ENCODE data around the gene ADIPOR1. TPM values are rescaled to one million over a fixed set of nuclear protein-coding genes. Genes with fewer than 3 reads are reported as not detected.

The ADIPOR1 gene
- total RNA-seq, 1 experiment from 2014 or later = 265 TPM

DNA sequence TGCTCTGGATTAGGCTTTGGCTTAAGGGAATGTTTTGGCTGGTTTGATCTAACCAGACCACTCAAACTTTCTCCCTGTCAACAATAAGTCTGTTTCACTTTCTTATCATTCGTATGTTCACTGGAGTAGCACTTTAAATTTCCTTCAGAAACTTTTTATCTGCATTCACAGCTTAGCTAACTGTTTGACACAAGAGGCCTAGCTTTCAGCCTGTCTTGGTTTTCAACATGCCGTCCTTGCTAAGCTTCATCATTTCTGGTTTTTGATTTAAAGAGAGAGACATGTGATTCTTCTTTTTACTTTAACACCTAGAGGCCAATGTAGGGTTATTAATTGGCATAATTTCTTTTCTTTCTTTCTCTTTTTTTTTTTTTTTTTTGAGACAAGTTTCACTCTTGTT, 23.8 kb upstream of the ADIPOR1 start:
- no peak for DNase-seq (ENCODE audit: low read depth, low spot score)
- in situ Hi-C loops (cut with HindIII; ENCODE audit: low pct_unique_long_range_greater_than_20kb, low sequenced_read_pairs) = no loop called here

DNA sequence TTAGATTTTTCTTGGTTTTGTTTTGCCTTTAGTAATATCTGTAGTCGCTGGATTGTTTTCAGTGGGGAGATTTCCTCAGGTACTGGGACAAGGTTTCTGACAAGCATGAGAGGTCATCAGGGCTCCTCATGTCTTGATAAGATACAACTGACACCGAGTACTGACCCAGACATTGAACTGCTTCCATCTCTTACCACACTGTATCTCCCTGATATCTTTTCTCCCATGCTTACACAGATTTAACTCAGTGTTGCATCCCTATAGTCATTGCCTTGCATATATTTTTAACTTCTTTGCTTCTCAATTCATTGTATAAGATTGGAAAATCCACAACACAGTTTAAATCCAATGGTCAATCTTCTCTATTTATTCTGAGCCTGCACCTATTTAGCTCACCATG, 21.3 kb upstream of the ADIPOR1 start:
- in situ Hi-C loops (cut with HindIII; ENCODE audit: low pct_unique_long_range_greater_than_20kb, low sequenced_read_pairs) = no loop called here
- no peak for DNase-seq (ENCODE audit: low read depth, low spot score)

DNA sequence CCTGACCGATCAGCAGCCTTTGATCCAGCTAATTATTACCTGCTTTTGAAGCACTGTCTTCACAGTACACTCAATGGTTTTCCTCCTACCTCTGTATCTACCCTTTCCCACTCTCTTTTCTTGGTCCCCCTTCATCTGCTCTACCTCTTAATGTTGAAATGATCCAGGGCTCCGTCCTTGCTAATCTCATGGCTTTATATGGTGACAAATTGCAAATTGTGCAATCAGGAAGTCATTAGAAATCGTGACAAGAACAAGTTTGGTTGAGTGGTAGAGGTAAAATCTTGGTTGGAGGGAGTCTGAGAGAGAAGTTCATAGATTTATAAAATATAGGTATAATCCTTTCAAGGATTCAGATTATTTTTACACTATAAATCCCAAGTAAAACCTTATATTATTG, 18.5 kb upstream of the ADIPOR1 start:
- no peak for DNase-seq (ENCODE audit: low read depth, low spot score)
- in situ Hi-C loops (cut with HindIII; ENCODE audit: low pct_unique_long_range_greater_than_20kb, low sequenced_read_pairs) = no loop called here

DNA sequence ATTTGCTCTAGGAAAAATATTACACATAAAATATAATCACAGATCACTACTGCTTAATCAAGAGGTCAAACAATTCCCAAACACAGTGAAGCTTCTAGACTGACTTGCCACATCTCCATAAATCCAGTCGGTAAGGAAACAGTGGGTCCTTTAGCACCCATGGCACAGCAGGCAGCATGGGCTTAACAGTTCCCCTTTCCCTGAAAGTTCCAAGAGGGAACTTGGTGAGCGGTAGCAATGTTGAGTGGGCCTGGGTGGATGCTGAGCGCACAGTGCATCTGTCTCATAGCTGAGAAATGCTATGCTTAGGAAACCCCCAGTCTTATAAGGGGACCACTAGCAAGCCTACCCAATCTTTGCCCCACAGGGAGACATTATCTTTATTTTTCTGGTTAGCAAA, 16.7 kb upstream of the ADIPOR1 start:
- DNase-seq (ENCODE audit: low read depth, low spot score) = no peak
- in situ Hi-C loops (cut with HindIII; ENCODE audit: low pct_unique_long_range_greater_than_20kb, low sequenced_read_pairs) = loop anchor here (25.0 kb wide), 1 partner anchor 238 kb away; no protein-coding TSS in a partner anchor

DNA sequence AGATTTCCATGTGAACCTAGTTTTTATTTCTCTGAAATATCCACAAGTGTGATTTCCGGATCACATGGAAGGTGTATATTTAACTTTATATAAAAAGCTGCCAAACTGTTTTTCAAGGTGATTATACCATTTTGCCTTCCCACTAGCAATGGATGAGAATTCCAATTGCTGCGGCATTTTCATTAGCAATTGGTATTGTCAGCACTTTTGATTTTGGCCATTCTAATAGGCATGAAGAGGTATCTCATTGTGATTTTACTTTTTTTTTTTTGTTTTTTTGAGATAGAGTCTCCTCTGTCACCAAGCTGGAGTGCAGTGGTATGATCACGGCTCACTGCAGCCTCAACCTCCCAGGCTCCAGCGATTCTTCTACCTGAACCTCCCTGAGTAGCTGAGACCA, 13.9 kb upstream of the ADIPOR1 start:
- DNase-seq (ENCODE audit: low read depth, low spot score) = no peak
- in situ Hi-C loops (cut with HindIII; ENCODE audit: low pct_unique_long_range_greater_than_20kb, low sequenced_read_pairs) = loop anchor here (25.0 kb wide), 1 partner anchor 235 kb away; no protein-coding TSS in a partner anchor

DNA sequence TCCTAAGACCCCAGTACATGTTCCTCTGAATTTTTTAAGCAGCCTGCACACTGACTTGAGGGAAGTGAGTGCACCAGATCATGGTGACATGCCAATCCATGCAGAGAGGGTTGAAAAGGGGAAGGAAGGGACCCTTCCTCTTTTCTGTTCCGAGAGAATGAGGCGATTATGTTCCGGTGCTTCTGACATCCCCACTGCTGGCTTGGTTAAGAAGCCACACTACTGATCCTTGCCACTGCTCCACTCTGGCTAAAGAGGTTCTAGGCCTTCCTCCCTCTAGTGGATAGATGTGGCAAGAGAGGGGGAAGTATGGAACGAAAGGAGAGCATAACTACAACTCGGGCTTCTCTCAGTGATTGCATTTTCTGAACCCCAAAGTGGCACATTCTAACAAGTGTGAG, 10.8 kb upstream of the ADIPOR1 start:
- in situ Hi-C loops (cut with HindIII; ENCODE audit: low pct_unique_long_range_greater_than_20kb, low sequenced_read_pairs) = loop anchor here (25.0 kb wide), 1 partner anchor 232 kb away; no protein-coding TSS in a partner anchor
- DNase-seq (ENCODE audit: low read depth, low spot score) = peak; percentile 86

DNA sequence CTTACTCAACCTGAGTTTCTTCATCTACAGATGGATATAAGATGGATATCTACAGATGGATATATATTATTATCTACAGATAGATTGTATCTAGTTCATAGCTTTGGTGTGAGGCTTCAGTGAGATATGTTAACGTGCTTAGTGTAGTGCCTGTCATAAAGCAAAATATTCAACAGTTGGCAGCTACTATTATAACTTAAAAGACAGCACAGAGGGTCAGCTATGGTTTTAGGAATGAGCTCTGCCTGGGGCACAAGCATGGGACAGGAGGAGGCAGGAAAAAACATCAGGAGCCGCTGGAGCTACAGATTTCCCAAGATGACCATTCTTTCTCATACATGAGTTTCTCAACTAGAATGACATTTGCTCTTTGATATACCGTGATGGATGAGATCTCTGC, 10.2 kb upstream of the ADIPOR1 start:
- in situ Hi-C loops (cut with HindIII; ENCODE audit: low pct_unique_long_range_greater_than_20kb, low sequenced_read_pairs) = loop anchor here (25.0 kb wide), 1 partner anchor 231 kb away; no protein-coding TSS in a partner anchor
- no peak for DNase-seq (ENCODE audit: low read depth, low spot score)

DNA sequence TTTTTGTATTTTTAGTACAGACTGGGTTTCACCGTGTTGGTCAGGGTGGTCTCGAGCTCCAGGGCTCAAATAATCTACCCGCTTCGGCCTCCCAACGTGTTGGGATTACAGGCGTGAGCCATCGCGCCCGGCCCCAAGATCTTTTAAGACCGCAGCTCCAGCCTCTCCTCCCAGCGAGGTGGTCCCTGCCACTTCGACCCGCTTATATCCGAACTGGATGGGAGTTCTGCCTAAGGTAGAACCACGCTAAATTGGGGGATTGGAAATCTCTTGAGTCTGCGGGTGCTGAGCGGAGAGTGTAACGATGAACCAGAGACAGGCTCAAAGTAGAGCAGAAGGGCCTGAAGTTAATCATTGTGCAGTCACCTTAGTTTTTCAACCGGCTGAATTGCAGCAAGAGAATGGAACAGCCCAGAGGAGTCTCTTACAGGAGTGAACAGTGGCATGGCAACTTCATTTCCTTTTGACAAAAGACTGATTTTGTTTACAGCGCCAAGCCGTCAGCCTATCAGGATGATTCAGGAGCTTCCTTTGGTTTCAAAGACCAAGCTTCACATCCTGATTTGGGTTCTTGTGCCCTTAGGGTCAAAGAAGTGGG, 9.7 kb upstream of the ADIPOR1 start:
- DNase-seq (ENCODE audit: low read depth, low spot score) = no peak
- in situ Hi-C loops (cut with HindIII; ENCODE audit: low pct_unique_long_range_greater_than_20kb, low sequenced_read_pairs) = loop anchor here (25.0 kb wide), 1 partner anchor 230 kb away; no protein-coding TSS in a partner anchor

DNA sequence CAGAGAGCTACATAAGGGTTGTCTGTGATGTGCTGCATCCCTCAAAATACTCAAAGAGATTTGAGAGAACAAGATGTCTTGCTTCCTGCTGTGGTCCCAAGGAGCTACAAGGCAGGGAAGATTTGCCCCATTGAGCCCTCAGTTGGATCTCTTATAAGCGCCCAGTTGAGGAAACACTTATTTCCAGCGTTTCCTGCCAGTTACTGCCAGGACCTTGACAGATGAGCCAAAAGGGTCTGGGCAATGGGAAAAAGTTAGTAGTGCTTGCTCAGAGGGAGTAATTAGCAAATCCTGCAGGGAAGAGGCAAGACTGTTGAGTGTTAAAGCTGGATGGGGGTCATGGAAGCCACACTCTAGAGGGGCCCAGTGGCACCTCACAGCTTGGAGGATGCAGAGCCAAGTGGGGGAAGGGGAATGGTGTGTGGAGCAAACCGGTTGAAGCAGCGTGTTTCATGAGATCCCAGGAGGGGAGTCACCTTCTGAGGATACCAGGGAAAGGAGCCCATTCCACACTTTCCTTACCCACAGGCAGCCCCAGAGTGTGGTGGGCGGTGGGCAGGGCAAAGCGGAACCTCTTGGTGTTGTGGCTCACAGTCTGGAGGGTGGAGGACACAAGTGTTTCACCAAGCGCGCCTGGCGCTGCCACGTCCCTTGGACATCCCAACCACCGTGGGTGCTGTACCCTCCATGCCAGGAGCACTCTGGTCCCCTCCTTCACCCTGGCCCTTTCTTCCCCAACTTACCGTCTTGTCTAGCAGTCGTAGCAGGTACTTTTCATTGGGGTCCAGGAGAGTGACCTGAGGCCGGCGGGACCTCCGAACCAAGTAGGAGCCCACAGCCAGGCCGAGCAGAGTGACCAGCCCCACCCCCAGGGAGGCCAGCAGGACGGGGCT, 8.1 kb upstream of the ADIPOR1 start:
- in situ Hi-C loops (cut with HindIII; ENCODE audit: low pct_unique_long_range_greater_than_20kb, low sequenced_read_pairs) = loop anchor here (25.0 kb wide), 1 partner anchor 229 kb away; no protein-coding TSS in a partner anchor
- DNase-seq (ENCODE audit: low read depth, low spot score) = no peak

DNA sequence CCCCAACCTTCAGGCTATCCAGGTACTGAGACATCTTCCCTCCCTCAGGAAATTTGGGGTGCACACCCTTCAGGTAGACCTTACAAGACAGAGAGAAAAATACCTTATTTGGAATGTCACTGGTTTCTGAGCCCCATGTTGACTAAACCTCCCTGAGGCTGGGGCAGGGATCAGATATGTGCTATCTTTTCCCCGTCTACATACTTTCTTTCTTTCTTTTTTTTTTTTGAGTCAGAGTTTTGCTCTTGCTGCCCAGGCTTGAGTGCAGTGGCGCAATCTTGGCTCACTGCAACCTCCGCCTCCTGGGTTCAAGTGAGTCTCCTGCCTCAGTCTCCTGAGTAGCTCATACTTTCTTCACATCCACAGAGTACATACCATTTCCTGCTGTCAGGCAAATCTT, 7.3 kb upstream of the ADIPOR1 start:
- in situ Hi-C loops (cut with HindIII; ENCODE audit: low pct_unique_long_range_greater_than_20kb, low sequenced_read_pairs) = loop anchor here (25.0 kb wide), 1 partner anchor 228 kb away; no protein-coding TSS in a partner anchor
- no peak for DNase-seq (ENCODE audit: low read depth, low spot score)

DNA sequence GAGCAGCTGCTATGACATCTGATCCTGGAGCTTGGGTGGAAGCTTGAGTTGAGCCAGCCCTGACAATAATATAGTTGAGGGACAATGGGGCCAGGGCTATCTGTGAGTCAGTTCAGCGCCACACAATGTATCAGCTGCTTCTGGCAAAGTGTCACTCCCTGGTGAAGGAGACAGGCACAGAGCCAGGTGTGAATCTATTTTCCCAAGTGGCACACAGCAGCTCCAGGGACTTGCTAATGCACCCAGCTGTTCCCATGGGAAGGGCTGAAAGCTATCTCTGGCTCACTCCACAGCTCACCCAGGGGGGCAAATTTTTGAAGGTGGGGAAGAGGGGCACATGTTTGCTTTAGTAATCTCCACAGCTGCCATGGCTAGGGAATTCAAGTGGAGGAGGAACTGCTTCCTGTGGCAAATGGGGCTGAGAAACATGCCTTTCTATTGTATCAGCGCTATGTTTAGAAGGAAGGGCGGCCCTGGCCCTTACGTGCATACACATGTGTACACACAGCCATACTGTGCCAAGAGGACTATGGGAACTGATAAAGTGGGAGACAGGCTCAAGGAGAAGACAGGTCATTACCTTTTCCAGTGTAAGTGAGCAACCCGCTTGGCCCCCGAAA, 6.8 kb upstream of the ADIPOR1 start:
- DNase-seq (ENCODE audit: low read depth, low spot score) = no peak
- in situ Hi-C loops (cut with HindIII; ENCODE audit: low pct_unique_long_range_greater_than_20kb, low sequenced_read_pairs) = loop anchor here (25.0 kb wide), 1 partner anchor 228 kb away; no protein-coding TSS in a partner anchor

DNA sequence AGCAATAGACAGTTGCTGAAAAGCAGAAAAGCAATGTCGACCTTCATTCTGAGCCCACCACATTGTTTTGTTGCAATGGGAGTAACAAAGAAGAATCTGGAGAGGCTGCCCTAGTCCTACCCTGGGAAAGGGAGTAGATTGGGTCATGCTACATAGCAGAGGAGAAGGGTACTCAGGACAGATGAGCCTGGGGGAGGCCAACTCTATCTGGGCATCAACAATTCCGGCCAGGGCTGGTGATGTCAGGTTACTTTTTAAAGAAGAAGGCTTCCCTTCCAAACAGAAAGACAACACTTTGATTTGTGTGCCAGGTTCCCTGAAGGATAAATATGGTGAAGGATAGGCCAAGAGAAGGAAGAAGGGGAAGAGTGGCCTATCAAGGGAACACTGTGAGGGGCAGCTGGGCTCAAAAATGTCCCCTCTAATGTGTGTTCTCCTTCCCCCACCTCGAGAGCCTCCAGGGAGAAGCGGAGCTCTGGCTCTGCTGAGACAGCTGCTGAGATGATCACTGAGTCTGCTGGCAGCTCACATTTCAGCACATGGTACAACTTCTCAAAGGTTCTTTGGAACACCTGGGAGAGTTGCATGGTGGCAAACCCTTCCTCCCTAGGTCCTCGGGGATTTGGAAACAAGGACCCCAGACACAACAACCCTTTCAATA, 3.2 kb upstream of the ADIPOR1 start:
- no peak for DNase-seq (ENCODE audit: low read depth, low spot score)
- in situ Hi-C loops (cut with HindIII; ENCODE audit: low pct_unique_long_range_greater_than_20kb, low sequenced_read_pairs) = loop anchor here (25.0 kb wide), 1 partner anchor 224 kb away; no protein-coding TSS in a partner anchor

DNA sequence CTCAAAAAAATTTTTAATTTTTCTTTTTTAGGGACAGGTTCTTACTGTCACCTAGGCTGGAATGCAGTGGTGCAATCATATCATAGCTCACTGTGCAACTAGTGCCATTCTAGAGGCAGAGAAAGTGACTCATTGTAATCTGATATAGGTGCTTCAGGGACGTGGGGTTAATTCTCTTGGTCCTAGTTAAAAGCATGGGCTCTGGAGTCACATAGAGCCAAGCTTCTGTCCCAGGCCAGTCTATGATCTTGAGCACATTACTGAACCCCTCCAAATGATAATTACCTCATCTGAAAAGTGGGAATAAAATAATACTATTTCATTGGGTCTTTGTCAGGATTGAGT, 1.1 kb upstream of the ADIPOR1 start:
- in situ Hi-C loops (cut with HindIII; ENCODE audit: low pct_unique_long_range_greater_than_20kb, low sequenced_read_pairs) = loop anchor here (25.0 kb wide), 1 partner anchor 222 kb away; no protein-coding TSS in a partner anchor
- no peak for DNase-seq (ENCODE audit: low read depth, low spot score)

DNA sequence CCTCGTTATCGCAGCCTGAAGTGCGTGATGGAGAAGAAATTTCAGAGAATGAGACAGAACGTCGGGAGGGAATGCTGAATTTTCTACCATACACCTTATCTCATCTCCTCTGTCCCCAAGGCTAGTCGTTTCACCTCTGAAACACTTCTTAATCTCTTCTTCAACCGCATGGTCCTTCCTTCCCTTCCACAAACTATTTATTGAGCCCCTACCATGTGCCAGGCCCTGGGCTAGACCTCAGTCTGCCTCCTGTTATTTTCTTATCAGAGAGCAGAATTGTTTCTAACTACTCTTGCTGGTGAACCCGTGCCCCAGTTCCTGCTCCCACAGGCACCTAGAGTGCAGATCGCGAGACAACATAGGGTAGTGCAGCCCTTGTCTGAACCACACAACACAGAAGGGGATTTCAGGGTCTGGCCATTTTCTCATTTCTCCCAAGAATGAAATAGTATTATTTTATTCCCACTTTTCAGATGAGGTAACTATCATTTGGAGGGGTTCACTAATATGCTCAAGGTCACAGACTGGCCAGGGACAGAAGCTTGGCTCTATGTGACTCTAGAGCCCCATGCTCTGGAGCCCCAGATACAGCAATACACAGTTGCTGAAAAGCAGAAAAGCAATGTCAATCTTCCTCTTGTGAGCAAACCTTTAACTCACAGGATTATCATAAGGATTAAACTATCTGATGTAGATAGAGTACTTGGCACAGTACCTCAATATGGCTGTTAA, 598 bp upstream of the ADIPOR1 start:
- DNase-seq (ENCODE audit: low read depth, low spot score) = no peak
- in situ Hi-C loops (cut with HindIII; ENCODE audit: low pct_unique_long_range_greater_than_20kb, low sequenced_read_pairs) = loop anchor here (25.0 kb wide), 1 partner anchor 221 kb away; no protein-coding TSS in a partner anchor

DNA sequence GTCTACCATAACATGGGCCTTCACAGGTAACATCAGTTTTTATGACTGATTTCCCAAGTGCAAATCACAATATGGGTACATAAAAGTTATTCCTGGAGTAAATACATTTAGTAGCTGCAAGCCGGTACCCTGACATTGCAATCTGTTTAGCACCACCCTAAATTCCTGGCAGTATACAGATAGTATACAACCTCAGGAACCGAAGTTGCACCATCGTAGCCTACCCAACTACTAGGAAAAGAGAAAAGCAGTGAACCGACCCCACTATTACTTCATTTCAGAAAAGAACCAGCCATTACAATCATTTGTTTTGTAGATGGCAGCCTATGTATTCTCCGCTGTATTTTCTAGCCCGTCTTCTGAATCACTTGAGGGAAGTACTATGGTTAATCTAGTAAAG, 1.1 kb downstream of the ADIPOR1 start:
- in situ Hi-C loops (cut with HindIII; ENCODE audit: low pct_unique_long_range_greater_than_20kb, low sequenced_read_pairs) = loop anchor here (25.0 kb wide), 1 partner anchor 220 kb away; no protein-coding TSS in a partner anchor

DNA sequence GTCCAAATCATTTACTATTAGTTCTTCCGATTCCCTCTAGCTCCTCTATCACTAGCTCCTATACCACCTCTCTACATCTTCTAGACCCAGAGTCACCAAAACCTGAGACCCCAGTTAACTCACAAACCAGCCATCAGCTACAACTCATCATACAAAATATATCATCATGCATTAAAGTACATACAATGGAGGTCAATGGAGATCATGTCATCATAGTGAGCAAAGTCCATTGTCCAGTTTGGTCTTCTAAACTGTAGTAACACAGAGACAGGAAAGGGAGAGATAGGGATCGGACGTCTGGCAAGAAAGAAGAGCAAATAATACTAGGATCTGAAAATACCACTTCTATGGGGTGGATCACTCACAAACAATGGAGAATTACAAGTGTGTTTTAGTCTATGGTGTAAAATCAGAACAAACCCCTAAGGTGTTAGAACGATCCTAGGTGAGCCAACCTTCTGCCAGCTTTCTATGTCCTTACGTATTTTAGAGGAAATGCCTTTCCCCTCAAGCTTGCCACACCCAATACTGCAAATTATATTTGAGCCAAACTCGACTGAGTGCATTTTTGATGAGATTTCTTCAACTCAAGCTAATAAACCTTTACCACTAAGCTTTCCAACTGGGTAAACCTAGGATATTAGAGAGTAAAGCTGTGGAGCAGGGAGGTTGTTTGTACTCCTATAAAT, 3.9 kb downstream of the ADIPOR1 start:
- in situ Hi-C loops (cut with HindIII; ENCODE audit: low pct_unique_long_range_greater_than_20kb, low sequenced_read_pairs) = loop anchor here (25.0 kb wide), 1 partner anchor 217 kb away; no protein-coding TSS in a partner anchor

More for the DNA sequence above, 1.1 kb downstream of the ADIPOR1 start:
- no peak for DNase-seq (ENCODE audit: low read depth, low spot score)

More for the DNA sequence above, 3.9 kb downstream of the ADIPOR1 start:
- DNase-seq (ENCODE audit: low read depth, low spot score) = no peak

Data from SK-MEL-5 (cell line).